Ramos (cell line): ENCODE results near the gene MRPL9.

Experiments
- in situ Hi-C: fragments of 300-500 bp; cut with MboI; formaldehyde crosslinking; loops from one replicate; pipeline ENCODE4 v1.14.3; 2022; ENCODE audit warnings: low sequenced_read_pairs; ENCODE audit not compliant: unreplicated experiment

MRPL9 gene

GRCh38 chr1:151715726-151716404 lies 47.4 kb downstream of the MRPL9 start:
- in situ Hi-C loops = no loop called here

- in situ Hi-C loops = no loop called here
Measured at GRCh38 chr1:151714820-151715725, 48.2 kb downstream of the MRPL9 start.

GRCh38 chr1:151713874-151714273 lies 49.4 kb downstream of the MRPL9 start:
- in situ Hi-C loops = no loop called here

GRCh38 chr1:151713044-151713443 lies 50.3 kb downstream of the MRPL9 start:
- in situ Hi-C loops = no loop called here

- in situ Hi-C loops = no loop called here
Measured at GRCh38 chr1:151711951-151712350, 51.3 kb downstream of the MRPL9 start.

GRCh38 chr1:151711044-151711800 lies 52.1 kb downstream of the MRPL9 start:
- in situ Hi-C loops = no loop called here

- in situ Hi-C loops = no loop called here
Measured at GRCh38 chr1:151710187-151710840, 53.0 kb downstream of the MRPL9 start.
